ENCODE results near the gene HTT. TPM values are rescaled to one million over a fixed set of nuclear protein-coding genes. Genes with fewer than 3 reads are reported as not detected.

HTT gene
- total and polyA plus RNA-seq, 9 of the 15 experiments (the other 6 are each of a cell fraction or from before 2014, with no cell fraction given) = 0.66 to 31.6 (median 14.7) TPM

DNA sequence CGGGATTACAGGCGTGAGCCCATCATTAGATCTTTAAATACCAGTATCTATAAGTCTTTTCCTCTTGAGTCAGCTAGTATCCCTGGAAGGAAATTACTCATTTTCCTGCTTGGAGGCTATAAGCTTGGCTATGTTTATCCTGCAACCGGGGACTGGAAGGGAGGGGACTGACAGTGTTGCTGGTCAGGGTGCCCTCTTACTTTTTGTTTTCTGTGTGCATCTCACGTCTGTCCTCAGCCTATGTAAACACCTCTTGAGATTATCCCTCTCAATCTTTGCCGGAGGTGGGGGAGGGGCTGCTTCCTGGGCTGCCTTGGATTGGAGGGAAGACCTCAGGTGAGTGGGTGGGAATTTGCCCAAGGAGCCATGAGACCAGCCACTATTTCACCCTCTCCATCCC, 37.0 kb downstream of the HTT start:
- intact Hi-C loops (cut with micrococcal nuclease) (no loop called here), in situ Hi-C loops (cut with MboI) (no loop called here)
- ATAC-seq (no peak), FAIRE-seq (no peak), DNase-seq (ENCODE audit: extremely low read depth in 1 of 4, low spot score in 3 of 4) (no peak)
- 84% methylated on average over 4 of the region's 5 CpGs for WGBS (ENCODE audit: insufficient coverage, low coverage, missing lambda C conversion rate)
- H3K9me1 ChIP-seq (ENCODE audit: control insufficient read depth, insufficient read depth, low read length) = peaks cover 4% of the 10 kb centered on the region
- H3K79me2 ChIP-seq (ENCODE audit: control insufficient read depth, insufficient read depth, low read length) = no peaks in the 10 kb centered on the region
- BruUV-seq (replicated peaks) = no TSS peak
- no peaks in the 10 kb centered on the region; a peak in 1 of 5 replicates for H3K27me3 ChIP-seq (ENCODE audit: control insufficient read depth in 2 of 2, insufficient read depth in 2 of 2, low read length in 2 of 2)
- H3K36me3 ChIP-seq (ENCODE audit: control insufficient read depth, insufficient read depth, low read length) = peaks cover 60% of the 10 kb centered on the region
- POLR2A ChIA-PET = no interaction called here
- no peak overlapping the region for H3K9ac ChIP-seq (ENCODE audit: insufficient read depth in 1 of 2, low read depth in 2 of 2, low read length in 2 of 2)
- CTCF ChIA-PET (ENCODE audit: low intra/inter-chr PET ratio) = no interaction called here
- H3K4me3 ChIP-seq = no peak overlapping the region
- no peak overlapping the region for H3K4me2 ChIP-seq (ENCODE audit: insufficient read depth, low read length)
- H2AFZ ChIP-seq (ENCODE audit: low read depth, low read length) = no peak overlapping the region
- H3K4me1 ChIP-seq (replicated peaks in 1 of 2; ENCODE audit: control insufficient read depth in 2 of 2, insufficient read depth in 2 of 2, low read length in 2 of 2) = no peaks in the 10 kb centered on the region; a peak in 1 of 5 replicates
- no peaks in the 10 kb centered on the region for H3K9me3 ChIP-seq (replicated peaks; ENCODE audit: control insufficient read depth, insufficient read depth, low read depth, low read length)
- TF ChIP-seq BMI1 (IDR thresholded peaks at IDR 0.05; ENCODE audit: low read length) (no peak), ZNF354B (CRISPR knock-in tag; IDR thresholded peaks at IDR 0.05) (no peak)
- no peaks in the 10 kb centered on the region for H4K20me1 ChIP-seq (replicated peaks; ENCODE audit: control insufficient read depth, insufficient read depth, low read length)
- H3K27ac ChIP-seq (ENCODE audit: extremely low read depth, low read depth, low read length) = no peak overlapping the region

- no TSS peak for BruUV-seq (replicated peaks)
- POLR2A ChIA-PET = no interaction called here
- 56% methylated on average over 4 of the region's 4 CpGs for WGBS (ENCODE audit: insufficient coverage, low coverage, missing lambda C conversion rate)
Observed at GRCh38 chr4:3112201-3112600, 37.7 kb downstream of the HTT start.

More at GRCh38 chr4:3112201-3112600, 37.7 kb downstream of the HTT start:
- Histone ChIP-seq H3K36me3 (ENCODE audit: control insufficient read depth, insufficient read depth, low read length) (peaks cover 62% of the 10 kb centered on the region), H3K27me3 (ENCODE audit: control insufficient read depth in 2 of 2, insufficient read depth in 2 of 2, low read length in 2 of 2) (no peaks in the 10 kb centered on the region; a peak in 1 of 5 replicates), H3K4me1 (replicated peaks in 1 of 2; ENCODE audit: control insufficient read depth in 2 of 2, insufficient read depth in 2 of 2, low read length in 2 of 2) (no peaks in the 10 kb centered on the region), H3K27ac (ENCODE audit: extremely low read depth, low read depth, low read length) (no peak overlapping the region), H3K9me1 (ENCODE audit: control insufficient read depth, insufficient read depth, low read length) (peaks cover 4% of the 10 kb centered on the region), H3K9me3 (replicated peaks; ENCODE audit: control insufficient read depth, insufficient read depth, low read depth, low read length) (no peaks in the 10 kb centered on the region), H4K20me1 (replicated peaks; ENCODE audit: control insufficient read depth, insufficient read depth, low read length) (no peaks in the 10 kb centered on the region), H3K4me2 (ENCODE audit: insufficient read depth, low read length) (no peak overlapping the region), H3K9ac (ENCODE audit: insufficient read depth in 1 of 2, low read depth in 2 of 2, low read length in 2 of 2) (no peak overlapping the region), H3K4me3 (no peak overlapping the region), H2AFZ (ENCODE audit: low read depth, low read length) (no peak overlapping the region), H3K79me2 (ENCODE audit: control insufficient read depth, insufficient read depth, low read length) (no peaks in the 10 kb centered on the region)
- TF ChIP-seq HLTF (IDR thresholded peaks at IDR 0.05) (no peak), MAFK (IDR thresholded peaks at IDR 0.05; ENCODE audit: low read length) (no peak), XRCC4 (IDR thresholded peaks at IDR 0.05; ENCODE audit: extremely low read depth, insufficient read depth, insufficient read length) (no peak)
- TF ChIP-seq, protein P1, sequence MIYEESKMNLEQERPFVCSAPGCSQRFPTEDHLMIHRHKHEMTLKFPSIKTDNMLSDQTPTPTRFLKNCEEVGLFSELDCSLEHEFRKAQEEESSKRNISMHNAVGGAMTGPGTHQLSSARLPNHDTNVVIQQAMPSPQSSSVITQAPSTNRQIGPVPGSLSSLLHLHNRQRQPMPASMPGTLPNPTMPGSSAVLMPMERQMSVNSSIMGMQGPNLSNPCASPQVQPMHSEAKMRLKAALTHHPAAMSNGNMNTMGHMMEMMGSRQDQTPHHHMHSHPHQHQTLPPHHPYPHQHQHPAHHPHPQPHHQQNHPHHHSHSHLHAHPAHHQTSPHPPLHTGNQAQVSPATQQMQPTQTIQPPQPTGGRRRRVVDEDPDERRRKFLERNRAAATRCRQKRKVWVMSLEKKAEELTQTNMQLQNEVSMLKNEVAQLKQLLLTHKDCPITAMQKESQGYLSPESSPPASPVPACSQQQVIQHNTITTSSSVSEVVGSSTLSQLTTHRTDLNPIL (CRISPR knock-in tag; IDR thresholded peaks at IDR 0.05) = no peak
- in situ Hi-C loops (cut with MboI) = no loop called here
- FAIRE-seq (no peak), ATAC-seq (no peak), DNase-seq (ENCODE audit: extremely low read depth in 1 of 4, low spot score in 3 of 4) (no peak)
- CTCF ChIA-PET (ENCODE audit: low intra/inter-chr PET ratio) = no interaction called here
- intact Hi-C loops (cut with micrococcal nuclease) = no loop called here
